Measurements from ENCODE around the gene ZNF497.
A peak's percentile ranks its signal among the peaks of the same experiment; 100 is the strongest.

ZNF497 gene

GRCh38 chr19:58361900-58362271 lies 665 bp downstream of the ZNF497 start:
- no peaks in the 10 kb centered on the region for H3K9me3 Mint-ChIP-seq
- H3K36me3 Mint-ChIP-seq (ENCODE audit: low read depth) = peaks cover 2% of the 10 kb centered on the region
- H3K4me1 Mint-ChIP-seq = peaks cover 20% of the 10 kb centered on the region
- H3K27me3 Mint-ChIP-seq = no peaks in the 10 kb centered on the region
- peak overlapping the region; percentile 97 for H3K4me3 Mint-ChIP-seq
- H3K27ac Mint-ChIP-seq = peak overlapping the region; percentile 99
- peak; percentile 41 for ATAC-seq
- peak; percentile 73 for DNase-seq

- no peak for ATAC-seq
- H3K27me3 Mint-ChIP-seq = no peaks in the 10 kb centered on the region
- no peak overlapping the region for H3K4me3 Mint-ChIP-seq
- no peaks in the 10 kb centered on the region for H3K9me3 Mint-ChIP-seq
- peaks cover 23% of the 10 kb centered on the region for H3K4me1 Mint-ChIP-seq
- no peak overlapping the region for H3K27ac Mint-ChIP-seq
- no peak for DNase-seq
- peaks cover 2% of the 10 kb centered on the region for H3K36me3 Mint-ChIP-seq (ENCODE audit: low read depth)
Measured at GRCh38 chr19:58357481-58358145, 4.9 kb downstream of the ZNF497 start.

- Mint-ChIP-seq H3K9me3 (no peaks in the 10 kb centered on the region), H3K4me1 (peaks cover 20% of the 10 kb centered on the region), H3K27me3 (no peaks in the 10 kb centered on the region), H3K4me3 (no peak overlapping the region), H3K27ac (no peak overlapping the region), H3K36me3 (ENCODE audit: low read depth) (peaks cover 4% of the 10 kb centered on the region)
- no peak for ATAC-seq
- DNase-seq = no peak
Measured at GRCh38 chr19:58356766-58357480, 5.6 kb downstream of the ZNF497 start.

GRCh38 chr19:58355908-58356765 lies 6.4 kb downstream of the ZNF497 start:
- DNase-seq (peak; percentile 32), ATAC-seq (peak; percentile 45)
- Mint-ChIP-seq H3K36me3 (ENCODE audit: low read depth) (peaks cover 4% of the 10 kb centered on the region), H3K27me3 (no peaks in the 10 kb centered on the region), H3K9me3 (no peaks in the 10 kb centered on the region), H3K27ac (no peak overlapping the region), H3K4me1 (peaks cover 12% of the 10 kb centered on the region), H3K4me3 (no peak overlapping the region)

- peaks cover 12% of the 10 kb centered on the region for H3K4me1 Mint-ChIP-seq
- H3K4me3 Mint-ChIP-seq = no peak overlapping the region
- H3K27me3 Mint-ChIP-seq = no peaks in the 10 kb centered on the region
- ATAC-seq (no peak), DNase-seq (no peak)
- no peaks in the 10 kb centered on the region for H3K9me3 Mint-ChIP-seq
- no peak overlapping the region for H3K27ac Mint-ChIP-seq
- H3K36me3 Mint-ChIP-seq (ENCODE audit: low read depth) = peaks cover 7% of the 10 kb centered on the region
Measured at GRCh38 chr19:58355215-58355796, 7.2 kb downstream of the ZNF497 start.

GRCh38 chr19:58354478-58355030 lies 8.0 kb downstream of the ZNF497 start:
- Mint-ChIP-seq H3K27me3 (no peaks in the 10 kb centered on the region), H3K9me3 (no peaks in the 10 kb centered on the region), H3K36me3 (ENCODE audit: low read depth) (peaks cover 10% of the 10 kb centered on the region), H3K4me3 (no peak overlapping the region), H3K27ac (no peak overlapping the region), H3K4me1 (peaks cover 14% of the 10 kb centered on the region)
- no peak for DNase-seq
- ATAC-seq = no peak

- DNase-seq = no peak
Measured at GRCh38 chr19:58353717-58354477, 8.7 kb downstream of the ZNF497 start.

GRCh38 chr19:58352760-58353671 lies 9.5 kb downstream of the ZNF497 start, which contains the start of gene A1BG:
Gene A1BG (minus strand): TSS chr19:58353492. CDS start chr19:58353437, 55 bp downstream.
- Mint-ChIP-seq H3K4me1 (peaks cover 25% of the 10 kb centered on the region), H3K4me3 (no peak within 1 kb of the TSS), H3K27me3 (no peaks in the 10 kb centered on the region), H3K9me3 (no peaks in the 10 kb centered on the region), H3K27ac (no peak within 1 kb of the TSS), H3K36me3 (ENCODE audit: low read depth) (peaks cover 12% of the 10 kb centered on the region)
- no peak for ATAC-seq
- DNase-seq = no peak

More at GRCh38 chr19:58353717-58354477, 8.7 kb downstream of the ZNF497 start:
- H3K27me3 Mint-ChIP-seq = no peaks in the 10 kb centered on the region
- ATAC-seq = no peak
- no peak overlapping the region for H3K4me3 Mint-ChIP-seq
- H3K36me3 Mint-ChIP-seq (ENCODE audit: low read depth) = peaks cover 12% of the 10 kb centered on the region
- H3K27ac Mint-ChIP-seq = no peak overlapping the region
- peaks cover 17% of the 10 kb centered on the region for H3K4me1 Mint-ChIP-seq
- H3K9me3 Mint-ChIP-seq = no peaks in the 10 kb centered on the region

- H3K27ac Mint-ChIP-seq = no peak overlapping the region
- H3K36me3 Mint-ChIP-seq (ENCODE audit: low read depth) = peaks cover 12% of the 10 kb centered on the region
- DNase-seq = no peak
- H3K9me3 Mint-ChIP-seq = no peaks in the 10 kb centered on the region
- H3K27me3 Mint-ChIP-seq = no peaks in the 10 kb centered on the region
- no peak overlapping the region for H3K4me3 Mint-ChIP-seq
- H3K4me1 Mint-ChIP-seq = peaks cover 28% of the 10 kb centered on the region
- no peak for ATAC-seq
Measured at GRCh38 chr19:58351990-58352755, 10.4 kb downstream of the ZNF497 start.

- Mint-ChIP-seq H3K27ac (no peak overlapping the region), H3K4me1 (peaks cover 26% of the 10 kb centered on the region), H3K4me3 (no peak overlapping the region), H3K36me3 (ENCODE audit: low read depth) (peaks cover 12% of the 10 kb centered on the region), H3K27me3 (no peaks in the 10 kb centered on the region), H3K9me3 (no peaks in the 10 kb centered on the region)
- no peak for ATAC-seq
- DNase-seq = no peak
Measured at GRCh38 chr19:58351558-58351878, 11.0 kb downstream of the ZNF497 start.

- H3K9me3 Mint-ChIP-seq = no peaks in the 10 kb centered on the region
- H3K36me3 Mint-ChIP-seq (ENCODE audit: low read depth) = peaks cover 12% of the 10 kb centered on the region
- no peaks in the 10 kb centered on the region for H3K27me3 Mint-ChIP-seq
- DNase-seq (no peak), ATAC-seq (no peak)
- H3K4me1 Mint-ChIP-seq = peaks cover 29% of the 10 kb centered on the region
- no peak overlapping the region for H3K4me3 Mint-ChIP-seq
- H3K27ac Mint-ChIP-seq = no peak overlapping the region
Measured at GRCh38 chr19:58350871-58351557, 11.5 kb downstream of the ZNF497 start.

All from activated naive CD8-positive, alpha-beta T cell treated with anti-CD3 and anti-CD28 coated beads, Interleukin-2, amount 50 U/mL, for 24 hours (primary cell).